Esophagus muscularis mucosa (tissue), 4 donors: ENCODE data around the gene RIT1. TPM values are rescaled to one million over a fixed set of nuclear protein-coding genes. Genes with fewer than 3 reads are reported as not detected.

Experiments
- DNase-seq: peaks from one replicate; pipeline ENCODE4 v3.0.0-alpha.2; 2017; ENCODE audit errors: extremely low spot score
- H3K27ac ChIP-seq, 4 donors: fragments of 200-600 bp; sonication (generic); replicated peaks in 1 of 4; 1 replicate in 3 of 4; 2 replicates in 1 of 4; pipeline ENCODE4 v1.5.1; 2016 to 2019; ENCODE audit warnings: mild to moderate bottlenecking in 1 of 4
- H3K27me3 ChIP-seq, 4 donors: fragments of 200-600 bp; sonication (generic); one replicate each; pipeline versions ENCODE4 v1.5.1 to v1.6.0; 2016 to 2019
- H3K36me3 ChIP-seq, 4 donors: fragments of 200-600 bp; sonication (generic); one replicate each; pipeline ENCODE4 v1.5.1; 2016 to 2019
- H3K4me1 ChIP-seq, 4 donors: fragments of 200-600 bp; sonication (generic); one replicate each; pipeline ENCODE4 v1.5.1; 2016 to 2019
- H3K4me3 ChIP-seq, 4 donors: fragments of 200-600 bp; sonication (generic); 1 replicate in 2 of 4; 2 replicates in 2 of 4; pipeline ENCODE4 v1.5.1; 2016 to 2019; ENCODE audit warnings: mild to moderate bottlenecking in 4 of 4, moderate library complexity in 1 of 4
- H3K9me3 ChIP-seq, 4 donors: fragments of 200-600 bp; sonication (generic); 1 replicate in 3 of 4; 2 replicates in 1 of 4; pipeline ENCODE4 v1.5.1; 2016 to 2019
- CTCF ChIP-seq, 3 experiments: fragments of 200-600 bp in 2 of 3; fragments of 450-650 bp in 1 of 3; sonication (generic) in 2 of 3; IDR thresholded peaks; one replicate each; pipeline ENCODE4 v1.5.1; 2017 to 2019; ENCODE audit warnings: antibody characterized with exemption in 3 of 3, mild to moderate bottlenecking in 2 of 3, moderate library complexity in 1 of 3
- EP300 ChIP-seq: sonication (generic); formaldehyde crosslinking; IDR thresholded peaks from one replicate; pipeline ENCODE4 v1.6.1; 2017; ENCODE audit warnings: antibody characterized with exemption
- POLR2A ChIP-seq: fragments of 450-650 bp; IDR thresholded peaks from one replicate; pipeline ENCODE4 v1.6.1; 2017; ENCODE audit warnings: antibody characterized with exemption, moderate library complexity, mild to moderate bottlenecking, low read depth
- POLR2AphosphoS5 ChIP-seq, 2 donors: sonication (generic); formaldehyde crosslinking; IDR thresholded peaks; one replicate each; pipeline ENCODE4 v1.6.1; 2017; ENCODE audit warnings: antibody characterized with exemption in 2 of 2
- WGBS: methylation state at CpG from one replicate; pipeline ENCODE4 v1.1.5; 2018; 5-methylcytosine and 5-hydroxymethylcytosine counted together
- intact Hi-C: fragments of 100-400 bp; cut with DNase I; formaldehyde crosslinking; loops from one replicate; pipeline ENCODE4 v1.15.1; 2023
- total RNA-seq, 4 donors: library from RNA; depleted of rRNA; stranded (reverse); fragments of >200 nt; gene quantifications; one replicate each; pipeline versions ENCODE4 v1.1.0 to v1.2.1, GENCODE V29; 2016

The RIT1 gene
- total RNA-seq, 4 donors from 2014 or later = 23.0 to 36.8 (median 32.3) TPM

DNA sequence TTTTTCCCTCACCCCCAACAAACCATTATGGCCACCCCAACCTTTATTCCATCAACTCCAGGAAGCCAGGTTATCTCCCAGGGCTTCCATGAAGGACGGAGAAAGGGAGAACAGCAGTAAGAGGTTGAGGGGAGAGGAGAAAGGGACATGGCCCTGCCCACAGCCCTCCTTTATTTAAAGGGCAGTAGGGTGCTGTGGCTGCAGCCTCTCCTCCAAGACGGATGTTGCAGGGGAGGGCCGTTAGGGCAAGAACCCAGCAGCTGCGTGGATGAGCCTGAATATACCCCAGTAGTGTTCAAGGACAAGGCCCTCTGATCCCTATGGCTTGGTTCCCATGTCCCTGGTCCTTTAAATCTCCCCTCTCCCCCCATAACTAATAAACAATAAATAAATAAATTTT is 36.1 kb upstream of the RIT1 start:
- Histone ChIP-seq H3K27me3 (no peaks in the 10 kb centered on the region), H3K4me1 (peaks cover 15 to 37% (median 33%) of the 10 kb centered on the region in 4 donors), H3K36me3 (peaks cover 55 to 70% (median 68%) of the 10 kb centered on the region in 4 donors), H3K27ac (no peak overlapping the region), H3K4me3 (no peak overlapping the region), H3K9me3 (no peaks in the 10 kb centered on the region)
- WGBS = 66% methylated on average over 4 of the region's 4 CpGs
- no peak for DNase-seq
- intact Hi-C loops = no loop called here
- TF ChIP-seq CTCF (IDR thresholded peaks at IDR 0.05) (no peak), EP300 (no peak), POLR2AphosphoS5 (IDR thresholded peaks at IDR 0.05) (no peak), POLR2A (no peak)

DNA sequence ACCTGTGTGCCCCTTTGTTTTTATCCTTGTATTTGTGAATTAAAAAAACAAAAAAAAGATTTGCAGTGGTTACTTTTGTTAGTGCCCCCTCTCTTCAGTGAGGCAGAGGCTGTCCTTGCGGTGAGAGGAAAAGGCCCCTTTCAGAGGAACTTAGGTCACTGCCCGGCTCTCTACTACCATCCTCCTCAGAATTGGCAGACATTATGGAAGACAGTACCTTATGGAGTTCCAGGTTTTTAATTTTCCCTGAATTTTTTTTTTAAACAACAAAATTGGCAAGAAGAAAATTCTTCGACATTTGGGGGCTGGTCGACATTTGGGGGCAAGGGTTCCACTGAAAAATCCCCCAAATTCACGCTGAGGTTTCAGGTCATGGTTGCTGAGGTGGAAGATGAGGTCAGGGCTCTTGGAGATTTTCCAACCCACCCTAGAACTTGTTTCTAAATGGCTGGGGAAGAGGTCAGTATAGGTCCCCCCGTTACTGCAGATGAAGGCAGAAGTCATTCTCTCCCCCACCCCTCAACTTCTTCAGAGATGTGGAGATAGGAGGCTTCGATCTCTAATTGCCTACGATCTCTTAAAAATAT is 35.6 kb upstream of the RIT1 start:
- peak overlapping the region in 1 of 4 donors; percentile 46 for H3K27ac ChIP-seq
- H3K36me3 ChIP-seq = peaks cover 49 to 64% (median 63%) of the 10 kb centered on the region in 4 donors
- 74% methylated on average over 8 of the region's 8 CpGs for WGBS
- intact Hi-C loops = no loop called here
- no peaks in the 10 kb centered on the region for H3K9me3 ChIP-seq
- no peaks in the 10 kb centered on the region for H3K27me3 ChIP-seq
- DNase-seq = no peak
- peaks cover 20 to 42% (median 38%) of the 10 kb centered on the region in 4 donors for H3K4me1 ChIP-seq
- no peak for TF ChIP-seq POLR2A
- TF ChIP-seq CTCF (IDR thresholded peaks at IDR 0.05) = no peak
- no peak for TF ChIP-seq POLR2AphosphoS5 (IDR thresholded peaks at IDR 0.05)
- TF ChIP-seq EP300 = no peak
- H3K4me3 ChIP-seq = no peak overlapping the region

DNA sequence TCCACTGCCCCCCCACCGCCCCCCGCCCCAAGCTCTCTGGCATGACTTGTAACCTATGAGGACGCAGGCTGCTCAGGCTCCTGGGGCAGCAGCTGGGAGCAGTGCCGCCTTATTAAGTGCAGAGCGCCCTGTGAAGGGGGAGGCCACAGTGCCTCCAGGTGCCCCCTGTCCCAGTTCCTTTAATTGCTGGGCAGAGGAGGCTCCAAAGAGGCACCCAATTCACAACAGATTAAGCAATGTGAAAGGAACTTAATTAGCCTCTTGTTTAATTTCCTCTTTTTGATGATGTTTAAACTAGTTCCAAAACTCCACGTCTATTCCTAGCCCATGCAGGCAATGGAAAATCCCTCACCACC is 33.3 kb upstream of the RIT1 start:
- Histone ChIP-seq H3K27me3 (no peaks in the 10 kb centered on the region), H3K4me1 (peaks cover 43 to 65% (median 61%) of the 10 kb centered on the region in 4 donors), H3K9me3 (no peaks in the 10 kb centered on the region), H3K27ac (peak overlapping the region in 3 of 4 donors; percentile 1 to 46 (median 13)), H3K36me3 (peaks cover 26 to 41% (median 40%) of the 10 kb centered on the region in 4 donors), H3K4me3 (no peak overlapping the region)
- intact Hi-C loops = no loop called here
- no peak for DNase-seq
- no peak for TF ChIP-seq POLR2AphosphoS5 (IDR thresholded peaks at IDR 0.05)
- no peak for TF ChIP-seq POLR2A
- no peak for TF ChIP-seq CTCF (IDR thresholded peaks at IDR 0.05)
- no peak for TF ChIP-seq EP300
- 45% methylated on average over 6 of the region's 6 CpGs for WGBS

- Histone ChIP-seq H3K9me3 (no peaks in the 10 kb centered on the region), H3K27ac (peak overlapping the region in 2 of 4 donors; percentile 64 to 72), H3K36me3 (peaks cover 9 to 24% (median 22%) of the 10 kb centered on the region in 4 donors), H3K4me3 (no peak overlapping the region), H3K4me1 (peaks cover 58 to 81% (median 76%) of the 10 kb centered on the region in 4 donors), H3K27me3 (no peaks in the 10 kb centered on the region)
- DNase-seq = no peak
- TF ChIP-seq EP300 (no peak), POLR2A (no peak), CTCF (IDR thresholded peaks at IDR 0.05) (no peak), POLR2AphosphoS5 (IDR thresholded peaks at IDR 0.05) (no peak)
- intact Hi-C loops = no loop called here
- WGBS = 59% methylated on average over 4 of the region's 11 CpGs
Observed at GRCh38 chr1:155942578-155943141, 31.5 kb upstream of the RIT1 start.
